Keratinocyte (primary cell): ENCODE results near the gene NDUFAF8. TPM values are rescaled to one million over a fixed set of nuclear protein-coding genes. Genes with fewer than 3 reads are reported as not detected.
A peak's percentile ranks its signal among the peaks of the same experiment; 100 is the strongest.

Experiments used
- DNase-seq: peaks from one replicate; pipeline ENCODE4 v3.0.0-alpha.2; 2011; ENCODE audit warnings: low read depth, missing footprints, low spot score
- FAIRE-seq: peaks from 2 replicates; lab custom pipeline; 2011; peaks lifted over from hg19 to GRCh38; lab: Jason Lieb, UNC
- H2AFZ ChIP-seq: 2 replicates; pipeline ENCODE4 v1.6.0; 2012; ENCODE audit warnings: low read length, control low read depth, inconsistent platforms; ENCODE audit not compliant: control insufficient read depth
- H3K27ac ChIP-seq: 2 replicates; pipeline ENCODE4 v1.5.1; 2011; ENCODE audit warnings: low read length; ENCODE audit not compliant: control insufficient read depth, insufficient read depth
- H3K27me3 ChIP-seq: 3 replicates; pipeline ENCODE4 v1.6.0; 2011; ENCODE audit warnings: low read length; ENCODE audit not compliant: control insufficient read depth, insufficient read depth; ENCODE audit errors: extremely low read depth
- H3K36me3 ChIP-seq, 2 experiments: 2 replicates in 1 of 2; 3 replicates in 1 of 2; pipeline ENCODE4 v1.5.1; 2011; ENCODE audit warnings: low read length in 2 of 2, mild to moderate bottlenecking in 1 of 2; ENCODE audit not compliant: control insufficient read depth in 2 of 2, insufficient read depth in 2 of 2; ENCODE audit errors: extremely low read depth in 1 of 2
- H3K4me1 ChIP-seq: 3 replicates; pipeline ENCODE4 v1.5.1; 2011; ENCODE audit warnings: low read length; ENCODE audit not compliant: control insufficient read depth, insufficient read depth; ENCODE audit errors: extremely low read depth
- H3K4me2 ChIP-seq: 3 replicates; pipeline ENCODE4 v1.6.0; 2011; ENCODE audit warnings: low read depth, low read length; ENCODE audit not compliant: control insufficient read depth, insufficient read depth; ENCODE audit errors: extremely low read depth
- H3K4me3 ChIP-seq, 3 experiments: fragments of 200-600 bp in 1 of 3; sonication (generic) in 1 of 3; 2 replicates in 2 of 3; 3 replicates in 1 of 3; pipeline ENCODE4 v1.5.1; 2011 to 2016; ENCODE audit warnings: low read length in 3 of 3, mild to moderate bottlenecking in 3 of 3, control low read depth in 2 of 3, inconsistent platforms in 1 of 3, low read depth in 1 of 3, mixed read lengths in 1 of 3, mixed run types in 1 of 3, moderate library complexity in 1 of 3; ENCODE audit not compliant: control insufficient read depth in 2 of 3, insufficient read depth in 2 of 3; ENCODE audit errors: extremely low read depth in 1 of 3
- H3K79me2 ChIP-seq: 2 replicates; pipeline ENCODE4 v1.6.0; 2012; ENCODE audit warnings: low read length; ENCODE audit not compliant: control insufficient read depth, insufficient read depth
- H3K9ac ChIP-seq: 3 replicates; pipeline ENCODE4 v1.6.0; 2011; ENCODE audit warnings: low read length; ENCODE audit not compliant: control insufficient read depth, insufficient read depth; ENCODE audit errors: extremely low read depth
- H3K9me1 ChIP-seq: 3 replicates; pipeline ENCODE4 v1.6.0; 2011; ENCODE audit warnings: low read length; ENCODE audit not compliant: control insufficient read depth, insufficient read depth; ENCODE audit errors: extremely low read depth
- H3K9me3 ChIP-seq: 2 replicates; pipeline ENCODE4 v1.5.1; 2012; ENCODE audit warnings: low read depth, low read length; ENCODE audit not compliant: control insufficient read depth
- H4K20me1 ChIP-seq: 3 replicates; pipeline ENCODE4 v1.6.0; 2011; ENCODE audit warnings: low read length; ENCODE audit not compliant: control insufficient read depth, insufficient read depth; ENCODE audit errors: extremely low read depth
- CTCF ChIP-seq, 3 experiments: IDR thresholded peaks in 1 of 3; conservative IDR thresholded peaks in 1 of 3; optimal IDR thresholded peaks in 1 of 3; 2 replicates in 2 of 3; 3 replicates in 1 of 3; pipeline versions ENCODE3 to v1.5.1; 2011; ENCODE audit warnings: low read length in 3 of 3, mild to moderate bottlenecking in 3 of 3, moderate library complexity in 2 of 3, control low read depth in 1 of 3, inconsistent platforms in 1 of 3; ENCODE audit not compliant: insufficient read depth in 2 of 3; ENCODE audit errors: extremely low read depth in 1 of 3
- EZH2 ChIP-seq: IDR thresholded peaks from one replicate; pipeline ENCODE4 v1.6.1; 2012; ENCODE audit warnings: inconsistent platforms, mild to moderate bottlenecking, low read length, moderate library complexity
- dilution Hi-C: fragments of 300-500 bp; cut with MboI; formaldehyde crosslinking; loops from one replicate; pipeline ENCODE4 v1.7.0; 2020; ENCODE audit warnings: low sequenced_read_pairs; ENCODE audit not compliant: extremely low pct_ligation_motif_present
- polyA plus RNA-seq, 5 experiments: library from polyadenylated mRNA; depleted of rRNA in 3 of 5; stranded (reverse) in 3 of 5; stranded (forward) in 1 of 5; unstranded in 1 of 5; fragments of >200 nt; gene quantifications; 1 replicate in 1 of 5; 2 replicates in 3 of 5; 3 replicates in 1 of 5; pipeline versions ENCODE4 v1.2.1 to v1.2.3, GENCODE V29; 2011 to 2012; ENCODE audit warnings: missing spikeins in 2 of 5, low read depth in 1 of 5, low replicate concordance in 1 of 5

Gene NDUFAF8
- polyA plus RNA-seq, 1 donor (not counting 4 experiments of a cell fraction or from before 2014, with no cell fraction given) = 171 TPM

- no peak overlapping the region for H2AFZ ChIP-seq
- H3K4me3 ChIP-seq = no peak overlapping the region
- no peak overlapping the region for H3K27ac ChIP-seq
- peaks cover 0 to 3% of the 10 kb centered on the region in 2 experiments for H3K36me3 ChIP-seq
- H3K27me3 ChIP-seq = no peaks in the 10 kb centered on the region
- FAIRE-seq = no peak
- no peak for DNase-seq
- no peaks in the 10 kb centered on the region for H3K9me1 ChIP-seq
- TF ChIP-seq CTCF (optimal IDR thresholded peaks at IDR 0.05 in 1 of 3, IDR thresholded peaks at IDR 0.05 in 1 of 3, conservative IDR thresholded peaks at IDR 0.05 in 1 of 3; ENCODE audit: extremely low read depth in 1 of 3, insufficient read depth in 2 of 3, low read length in 3 of 3) (no peak), EZH2 (no peak)
- dilution Hi-C loops = no loop called here
- no peaks in the 10 kb centered on the region for H3K4me1 ChIP-seq
- H4K20me1 ChIP-seq = no peaks in the 10 kb centered on the region
- no peak overlapping the region for H3K4me2 ChIP-seq
- no peak overlapping the region for H3K9ac ChIP-seq
- H3K9me3 ChIP-seq = no peaks in the 10 kb centered on the region
- no peaks in the 10 kb centered on the region for H3K79me2 ChIP-seq
Observed at GRCh38 chr17:81191646-81192045, 47.5 kb upstream of the NDUFAF8 start.

GRCh38 chr17:81192386-81193050, 46.6 kb upstream of the NDUFAF8 start:
- H4K20me1 ChIP-seq = no peaks in the 10 kb centered on the region
- no peaks in the 10 kb centered on the region for H3K27me3 ChIP-seq
- H3K4me1 ChIP-seq = no peaks in the 10 kb centered on the region
- H3K27ac ChIP-seq = no peak overlapping the region
- DNase-seq (peak; percentile 5), FAIRE-seq (no peak)
- TF ChIP-seq EZH2 (no peak), CTCF (optimal IDR thresholded peaks at IDR 0.05 in 1 of 3, IDR thresholded peaks at IDR 0.05 in 1 of 3, conservative IDR thresholded peaks at IDR 0.05 in 1 of 3; ENCODE audit: extremely low read depth in 1 of 3, insufficient read depth in 2 of 3, low read length in 3 of 3) (no peak)
- dilution Hi-C loops = no loop called here
- H3K4me2 ChIP-seq = no peak overlapping the region
- H3K4me3 ChIP-seq = no peak overlapping the region
- H3K36me3 ChIP-seq = peaks cover 0 to 3% of the 10 kb centered on the region in 2 experiments
- no peaks in the 10 kb centered on the region for H3K9me3 ChIP-seq
- H2AFZ ChIP-seq = no peak overlapping the region
- H3K9me1 ChIP-seq = no peaks in the 10 kb centered on the region
- no peaks in the 10 kb centered on the region for H3K79me2 ChIP-seq
- no peak overlapping the region for H3K9ac ChIP-seq
